Smooth muscle cell of trachea (primary cell): ENCODE results near the gene IPCEF1. TPM values are rescaled to one million over a fixed set of nuclear protein-coding genes. Genes with fewer than 3 reads are reported as not detected.

Source experiments
- total RNA-seq: library from RNA; depleted of rRNA; stranded (reverse); fragments of >200 nt; gene quantifications from 2 replicates; pipeline ENCODE4 v1.2.1, GENCODE V29; 2014

The IPCEF1 gene
- under 0.01 and 0.58 TPM in 2 replicates for total RNA-seq

DNA sequence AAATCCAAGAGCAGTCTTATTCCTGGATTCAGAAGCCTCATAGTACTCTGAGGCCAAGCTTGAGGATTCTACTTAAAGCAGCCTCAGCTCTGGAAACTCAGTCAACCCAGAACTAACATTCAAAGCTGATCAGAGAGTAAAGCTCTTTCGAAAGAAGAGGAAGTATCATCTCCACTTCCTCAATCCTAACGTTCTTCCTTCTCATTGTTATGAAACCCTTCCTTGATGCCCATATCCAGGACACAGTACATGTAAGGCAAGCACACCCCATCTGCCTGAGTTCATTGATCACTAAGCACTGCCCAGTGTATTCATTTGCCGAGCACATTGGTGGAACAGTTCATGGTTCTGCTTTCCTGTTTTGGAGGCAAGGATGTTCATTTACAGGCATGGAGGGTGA lies at the start of gene IPCEF1:
TSS of gene IPCEF1 (minus strand) at position 114 of the 400 bp plus-strand sequence. CDS start 90,856 bp downstream, outside the sequence.

Other genes with a start within 250 kb of the IPCEF1 start
- gene CNKSR3, start 153.9 kb upstream of the IPCEF1 start, total RNA-seq, result 7.8 and 10.8 TPM in 2 replicates